ENCODE results near the gene CBX4.

- TF ChIP-seq POLR2A (IDR thresholded peaks at IDR 0.05; ENCODE audit: low read depth, low read length) (no peak), MXI1 (IDR thresholded peaks at IDR 0.05; ENCODE audit: borderline replicate concordance, low read depth, low read length) (no peak), CTCF (conservative IDR thresholded peaks at IDR 0.05; ENCODE audit: low read depth, low read length) (no peak), USF2 (IDR thresholded peaks at IDR 0.05; ENCODE audit: low read depth, low read length) (0 out of 2 replicates have a peak, but pooled peaks have one; percentile 29), MAZ (IDR thresholded peaks at IDR 0.05; ENCODE audit: borderline replicate concordance, low read depth, low read length) (no peak), RFX5 (IDR thresholded peaks at IDR 0.05; ENCODE audit: low read depth, low read length) (no peak), NFE2L2 (IDR thresholded peaks at IDR 0.05; ENCODE audit: low read depth, low read length) (no peak)
Observed at GRCh38 chr17:79802736-79803420, 36.4 kb downstream of the CBX4 start.

All from IMR-90 (cell line).